HG02798 (cell line): ENCODE measurements around the gene CPEB1.
"Not testable (repeated sequence)": the region's sequence is repeated elsewhere in the genome, so short reads cannot be mapped to it uniquely, and the experiment has no call there.

Source experiments
- ATAC-seq: cut with Tn5 transposase; IDR thresholded peaks from one replicate; pipeline ENCODE4 v1.9.1; 2021; ENCODE audit warnings: mild to moderate bottlenecking; ENCODE audit not compliant: unreplicated experiment, poor library complexity

CPEB1 gene

GRCh38 chr15:82650046-82650670 is 3.0 kb upstream of the CPEB1 start:
- ATAC-seq = no peak

- ATAC-seq = no peak
These were observed 2.2 kb upstream of the CPEB1 start for GRCh38 chr15:82649226-82649999.

GRCh38 chr15:82648257-82649103 is 1.3 kb upstream of the CPEB1 start:
- no peak for ATAC-seq

- peak; percentile 47 for ATAC-seq
These were observed 683 bp upstream of the CPEB1 start for GRCh38 chr15:82647835-82648256.

- no peak for ATAC-seq
These were observed 716 bp downstream of the CPEB1 start for GRCh38 chr15:82646250-82647044.

- not testable (repeated sequence) for ATAC-seq
These were observed 2.0 kb downstream of the CPEB1 start for GRCh38 chr15:82644967-82645852.

GRCh38 chr15:82643992-82644391 is 3.2 kb downstream of the CPEB1 start:
- no peak for ATAC-seq

- ATAC-seq = no peak
These were observed 4.5 kb downstream of the CPEB1 start for GRCh38 chr15:82642656-82643055.

- ATAC-seq = no peak
These were observed 5.9 kb downstream of the CPEB1 start for GRCh38 chr15:82641129-82641798.

- no peak for ATAC-seq
These were observed 6.5 kb downstream of the CPEB1 start for GRCh38 chr15:82640672-82641071.

GRCh38 chr15:82635798-82636197 is 11.4 kb downstream of the CPEB1 start:
- ATAC-seq = no peak

- no peak for ATAC-seq
These were observed 17.1 kb downstream of the CPEB1 start for GRCh38 chr15:82630033-82630432.

- no peak for ATAC-seq
These were observed 22.0 kb downstream of the CPEB1 start for GRCh38 chr15:82625136-82625535.

GRCh38 chr15:82624438-82624837 is 22.7 kb downstream of the CPEB1 start:
- no peak for ATAC-seq

GRCh38 chr15:82624008-82624407 is 23.2 kb downstream of the CPEB1 start:
- ATAC-seq = no peak

- no peak for ATAC-seq
These were observed 25.2 kb downstream of the CPEB1 start for GRCh38 chr15:82621970-82622369.

- ATAC-seq = no peak
These were observed 33.4 kb downstream of the CPEB1 start for GRCh38 chr15:82613747-82614146.

- no peak for ATAC-seq
These were observed 35.8 kb downstream of the CPEB1 start for GRCh38 chr15:82611348-82611747.

GRCh38 chr15:82602195-82602594 is 45.0 kb downstream of the CPEB1 start:
- ATAC-seq = no peak
